ENCODE measurements around the gene PSMB3. TPM values are rescaled to one million over a fixed set of nuclear protein-coding genes. Genes with fewer than 3 reads are reported as not detected.
A peak's percentile ranks its signal among the peaks of the same experiment; 100 is the strongest.

The PSMB3 gene
- total and polyA plus RNA-seq, 9 of the 15 experiments (the other 6 are each of a cell fraction or from before 2014, with no cell fraction given), result 460 to 2,775 (median 574) TPM

GRCh38 chr17:38729886-38730525, 22.5 kb upstream of the PSMB3 start, which contains the start of gene CISD3 (continued):
- TF ChIP-seq ZNF407 (IDR thresholded peaks at IDR 0.05; ENCODE audit: low read depth) (no peak), JUN (IDR thresholded peaks at IDR 0.05; ENCODE audit: borderline replicate concordance, low read depth, low read length) (no peak), JUN (CRISPR knock-in tag; IDR thresholded peaks at IDR 0.05; ENCODE audit: borderline replicate concordance) (no peak), CREB1 (IDR thresholded peaks at IDR 0.05) (0 out of 2 replicates have a peak, but pooled peaks have one; percentile 24), CREB1 (CRISPR knock-in tag; IDR thresholded peaks at IDR 0.05) (0 out of 2 replicates have a peak, but pooled peaks have one; percentile 27), PREB (CRISPR knock-in tag; IDR thresholded peaks at IDR 0.05) (no peak), HCFC1 (IDR thresholded peaks at IDR 0.05; ENCODE audit: low read depth, low read length) (peak; percentile 57), GATAD2B (IDR thresholded peaks at IDR 0.05; ENCODE audit: borderline replicate concordance) (peak; percentile 98), KAT2B (IDR thresholded peaks at IDR 0.05; ENCODE audit: low read depth, low read length) (no peak), TEAD2 (tag; IDR thresholded peaks at IDR 0.05) (no peak), KAT8 (IDR thresholded peaks at IDR 0.05; ENCODE audit: low read depth) (no peak), BRD9 (IDR thresholded peaks at IDR 0.05; ENCODE audit: low read depth, partially characterized antibody) (no peak), NKRF (IDR thresholded peaks at IDR 0.05; ENCODE audit: borderline replicate concordance) (no peak), ERF (CRISPR knock-in tag; IDR thresholded peaks at IDR 0.05) (peak; percentile 77; the same call in 1 of the 2 replicates)

Data from K562 (cell line).